GM11168 (cell line): Measurements from ENCODE around the gene PRKCA.

ENCODE experiments used
- in situ Hi-C: fragments of 300-500 bp; cut with MboI; formaldehyde crosslinking; loops from one replicate; pipeline ENCODE4 v1.12.0; 2022; ENCODE audit warnings: low sequenced_read_pairs; ENCODE audit not compliant: unreplicated experiment

PRKCA gene

GRCh38 chr17:66733759-66734158 is 431.3 kb downstream of the PRKCA start:
- in situ Hi-C loops = no loop called here

GRCh38 chr17:66734186-66734943 is 432.0 kb downstream of the PRKCA start:
- in situ Hi-C loops = no loop called here

GRCh38 chr17:66737524-66737923 is 435.1 kb downstream of the PRKCA start:
- in situ Hi-C loops = no loop called here

- in situ Hi-C loops = no loop called here
These were observed 435.9 kb downstream of the PRKCA start for GRCh38 chr17:66738301-66738700.

GRCh38 chr17:66739553-66739952 is 437.1 kb downstream of the PRKCA start:
- in situ Hi-C loops = no loop called here

- in situ Hi-C loops = loop anchor here (10.0 kb wide), 1 partner anchor 155 kb away; no protein-coding TSS in a partner anchor
These were observed 437.8 kb downstream of the PRKCA start for GRCh38 chr17:66740226-66740625.

GRCh38 chr17:66743511-66743910 is 441.1 kb downstream of the PRKCA start:
- in situ Hi-C loops = loop anchor here (10.0 kb wide), 1 partner anchor 151 kb away; no protein-coding TSS in a partner anchor

- in situ Hi-C loops = loop anchor here (10.0 kb wide), 1 partner anchor 148 kb away; no protein-coding TSS in a partner anchor
These were observed 444.3 kb downstream of the PRKCA start for GRCh38 chr17:66746736-66747135.

- in situ Hi-C loops = loop anchor here (10.0 kb wide), 1 partner anchor 147 kb away; no protein-coding TSS in a partner anchor
These were observed 445.3 kb downstream of the PRKCA start for GRCh38 chr17:66747578-66748275.

GRCh38 chr17:66748578-66748977 is 446.2 kb downstream of the PRKCA start:
- in situ Hi-C loops = loop anchor here (10.0 kb wide), 1 partner anchor 146 kb away; no protein-coding TSS in a partner anchor

GRCh38 chr17:66749217-66749832 is 446.9 kb downstream of the PRKCA start:
- in situ Hi-C loops = loop anchor here (10.0 kb wide), 1 partner anchor 145 kb away; no protein-coding TSS in a partner anchor

- in situ Hi-C loops = no loop called here
These were observed 447.7 kb downstream of the PRKCA start for GRCh38 chr17:66750116-66750515.

GRCh38 chr17:66750781-66751543 is 448.5 kb downstream of the PRKCA start:
- in situ Hi-C loops = no loop called here

GRCh38 chr17:66751771-66752170 is 449.4 kb downstream of the PRKCA start:
- in situ Hi-C loops = no loop called here

- in situ Hi-C loops = no loop called here
These were observed 450.0 kb downstream of the PRKCA start for GRCh38 chr17:66752411-66752810.

GRCh38 chr17:66753126-66753920 is 450.9 kb downstream of the PRKCA start:
- in situ Hi-C loops = no loop called here

- in situ Hi-C loops = no loop called here
These were observed 452.9 kb downstream of the PRKCA start for GRCh38 chr17:66755101-66755943.

- in situ Hi-C loops = no loop called here
These were observed 453.5 kb downstream of the PRKCA start for GRCh38 chr17:66755944-66756290.

GRCh38 chr17:66760324-66760723 is 457.9 kb downstream of the PRKCA start:
- in situ Hi-C loops = no loop called here
